IMR-90 (cell line): ENCODE measurements around the gene INPP5J. TPM values are rescaled to one million over a fixed set of nuclear protein-coding genes. Genes with fewer than 3 reads are reported as not detected.

Experiments used
- ATAC-seq: fragments of 200-7000 bp; cut with Tn5 transposase; 2 replicates; pipeline ENCODE4 v1.9.1; 2020; ENCODE audit warnings: low read depth, mild to moderate bottlenecking, moderate library complexity
- BruUV-seq: library from RNA; stranded (reverse); fragments of 400-500 nt; replicated peaks from 2 replicates; lab custom pipeline; 2021; lab: Mats Ljungman, UMichigan
- CTCF ChIA-PET: fragments of 300-600 bp; formaldehyde crosslinking; extraction: SDS; loops from one replicate; lab custom pipeline; 2021; ENCODE audit warnings: antibody characterized with exemption; lab: Yijun Ruan, JAX
- POLR2A ChIA-PET: fragments of 300-600 bp; sonication (Branson Sonifier 250); formaldehyde crosslinking; loops from one replicate; lab custom pipeline; 2022; ENCODE audit warnings: antibody characterized with exemption; ENCODE audit not compliant: unreplicated experiment; lab: Charles Lee
- DNase-seq: peaks from one replicate; pipeline ENCODE4 v3.0.0; 2013
- H2AFZ ChIP-seq: replicated peaks from 2 replicates; pipeline ENCODE3; 2013; ENCODE audit warnings: low read length, mild to moderate bottlenecking; ENCODE audit not compliant: poor library complexity
- H2AK5ac ChIP-seq: 2 replicates; pipeline ENCODE4 v1.6.1; 2013; ENCODE audit warnings: low read depth, low read length, inconsistent platforms
- H2AK9ac ChIP-seq: replicated peaks from 2 replicates; pipeline ENCODE3; 2013; ENCODE audit warnings: mild to moderate bottlenecking, low read depth, low read length, moderate library complexity; ENCODE audit not compliant: poor library complexity
- H2BK120ac ChIP-seq: 2 replicates; pipeline ENCODE4 v1.6.1; 2013; ENCODE audit warnings: low read depth, low read length, inconsistent platforms
- H2BK15ac ChIP-seq: 3 replicates; pipeline ENCODE4 v1.6.1; 2013; ENCODE audit warnings: low read depth, low read length, inconsistent platforms
- H2BK20ac ChIP-seq: 2 replicates; pipeline ENCODE4 v1.6.1; 2013; ENCODE audit warnings: low read depth, mild to moderate bottlenecking, inconsistent platforms, low read length, moderate library complexity
- H2BK5ac ChIP-seq: 2 replicates; pipeline ENCODE4 v1.6.1; 2013; ENCODE audit warnings: mild to moderate bottlenecking, low read depth, low read length, inconsistent platforms; ENCODE audit not compliant: poor library complexity, severe bottlenecking
- H3K14ac ChIP-seq: replicated peaks from 2 replicates; pipeline ENCODE4 v1.6.1; 2013; ENCODE audit warnings: low read depth, low read length, inconsistent platforms
- H3K18ac ChIP-seq: 2 replicates; pipeline ENCODE4 v1.6.1; 2013; ENCODE audit warnings: low read depth, low read length, control low read depth
- H3K23ac ChIP-seq: 2 replicates; pipeline ENCODE4 v1.6.1; 2013; ENCODE audit warnings: low read depth, low read length, inconsistent platforms
- H3K27ac ChIP-seq: 2 replicates; pipeline ENCODE4 v1.5.1; 2013; ENCODE audit warnings: mild to moderate bottlenecking, control low read depth, low read length; ENCODE audit not compliant: insufficient read depth
- H3K27me3 ChIP-seq: 2 replicates; pipeline ENCODE4 v1.6.1; 2013; ENCODE audit warnings: low read length; ENCODE audit not compliant: control insufficient read depth, insufficient read depth
- H3K36me3 ChIP-seq: 2 replicates; pipeline ENCODE4 v1.6.1; 2013; ENCODE audit warnings: low read length, mixed read lengths; ENCODE audit not compliant: control insufficient read depth, insufficient read depth
- H3K4ac ChIP-seq: 2 replicates; pipeline ENCODE4 v1.6.1; 2013; ENCODE audit warnings: low read depth, low read length, inconsistent platforms
- H3K4me1 ChIP-seq: 2 replicates; pipeline ENCODE4 v1.6.1; 2013; ENCODE audit warnings: low read length, mixed read lengths; ENCODE audit not compliant: control insufficient read depth, insufficient read depth
- H3K4me2 ChIP-seq: 2 replicates; pipeline ENCODE4 v1.6.1; 2013; ENCODE audit warnings: low read depth, mild to moderate bottlenecking, control low read depth, low read length, moderate library complexity
- H3K4me3 ChIP-seq: 2 replicates; pipeline ENCODE4 v1.5.1; 2013; ENCODE audit warnings: low read depth, mild to moderate bottlenecking, control low read depth, low read length, moderate library complexity; ENCODE audit not compliant: insufficient read depth
- H3K56ac ChIP-seq: 2 replicates; pipeline ENCODE4 v1.6.1; 2013; ENCODE audit warnings: low read length, inconsistent platforms; ENCODE audit not compliant: insufficient read depth; ENCODE audit errors: extremely low read depth
- H3K79me1 ChIP-seq, 2 experiments: 2 replicates each; pipeline ENCODE4 v1.6.1; 2013; ENCODE audit warnings: low read length in 2 of 2, inconsistent platforms in 1 of 2, low read depth in 1 of 2
- H3K9ac ChIP-seq: 2 replicates; pipeline ENCODE4 v1.6.1; 2013; ENCODE audit warnings: low read depth, low read length, control low read depth
- H3K9me1 ChIP-seq: 2 replicates; pipeline ENCODE4 v1.6.1; 2013; ENCODE audit warnings: low read length, inconsistent platforms; ENCODE audit not compliant: insufficient read depth
- H3K9me3 ChIP-seq: 2 replicates; pipeline ENCODE4 v1.6.1; 2013; ENCODE audit warnings: low read length; ENCODE audit not compliant: control insufficient read depth, insufficient read depth
- H4K20me1 ChIP-seq: 2 replicates; pipeline ENCODE4 v1.6.1; 2013; ENCODE audit warnings: low read length, inconsistent platforms; ENCODE audit not compliant: insufficient read depth
- H4K5ac ChIP-seq: 2 replicates; pipeline ENCODE4 v1.6.1; 2013; ENCODE audit warnings: mild to moderate bottlenecking, low read depth, low read length, control low read depth
- H4K8ac ChIP-seq, 2 experiments: 2 replicates each; pipeline ENCODE4 v1.6.1; 2013; ENCODE audit warnings: low read depth in 2 of 2, low read length in 2 of 2, control low read depth in 1 of 2, inconsistent platforms in 1 of 2
- H4K91ac ChIP-seq: 2 replicates; pipeline ENCODE4 v1.6.1; 2013; ENCODE audit warnings: low read depth, low read length, inconsistent platforms; ENCODE audit not compliant: insufficient read depth
- BHLHE40 ChIP-seq: fragments of 150-350 bp; IDR thresholded peaks from 2 replicates; pipeline ENCODE4 v1.6.1; 2016; ENCODE audit warnings: mild to moderate bottlenecking, low read depth, low read length
- CEBPB ChIP-seq: IDR thresholded peaks from 2 replicates; pipeline ENCODE4 v1.6.1; 2012; ENCODE audit warnings: low read depth, low read length, improper control_type of control experiment
- CHD1 ChIP-seq: IDR thresholded peaks from 2 replicates; pipeline ENCODE4 v1.6.1; 2012; ENCODE audit warnings: low read depth, low read length, improper control_type of control experiment
- CTCF ChIP-seq: conservative IDR thresholded peaks from 2 replicates; pipeline ENCODE4 v1.5.1; 2012; ENCODE audit warnings: mild to moderate bottlenecking, low read depth, low read length, improper control_type of control experiment
- FOS ChIP-seq: fragments of 150-350 bp; IDR thresholded peaks from 2 replicates; pipeline ENCODE4 v1.6.1; 2016; ENCODE audit warnings: low read depth, low read length
- MAFK ChIP-seq: IDR thresholded peaks from 2 replicates; pipeline ENCODE4 v1.6.1; 2012; ENCODE audit warnings: low read depth, low read length, improper control_type of control experiment
- MAZ ChIP-seq: IDR thresholded peaks from 2 replicates; pipeline ENCODE4 v1.6.1; 2012; ENCODE audit warnings: low read depth, mild to moderate bottlenecking, low read length, improper control_type of control experiment, moderate library complexity, borderline replicate concordance
- MXI1 ChIP-seq: IDR thresholded peaks from 2 replicates; pipeline ENCODE4 v1.6.1; 2012; ENCODE audit warnings: low read depth, mild to moderate bottlenecking, low read length, moderate library complexity, borderline replicate concordance
- NFE2L2 ChIP-seq: fragments of 150-350 bp; IDR thresholded peaks from 2 replicates; pipeline ENCODE4 v1.6.1; 2016; ENCODE audit warnings: low read depth, mild to moderate bottlenecking, low read length
- POLR2A ChIP-seq: IDR thresholded peaks from 2 replicates; pipeline ENCODE4 v1.6.1; 2012; ENCODE audit warnings: mild to moderate bottlenecking, low read depth, low read length
- RAD21 ChIP-seq: IDR thresholded peaks from 2 replicates; pipeline ENCODE4 v1.6.1; 2012; ENCODE audit warnings: low read length, improper control_type of control experiment
- RCOR1 ChIP-seq: IDR thresholded peaks from 2 replicates; pipeline ENCODE4 v1.6.1; 2012; ENCODE audit warnings: mild to moderate bottlenecking, low read length, improper control_type of control experiment; ENCODE audit not compliant: insufficient replicate concordance
- RFX5 ChIP-seq: IDR thresholded peaks from 2 replicates; pipeline ENCODE4 v1.8.0; 2012; ENCODE audit warnings: low read depth, mild to moderate bottlenecking, low read length, moderate library complexity
- SMC3 ChIP-seq: fragments of 150-350 bp; IDR thresholded peaks from 2 replicates; pipeline ENCODE4 v1.6.1; 2016; ENCODE audit warnings: low read depth, mild to moderate bottlenecking, antibody characterized with exemption, low read length, moderate library complexity
- USF2 ChIP-seq: fragments of 150-350 bp; IDR thresholded peaks from 2 replicates; pipeline ENCODE4 v1.6.1; 2017; ENCODE audit warnings: mild to moderate bottlenecking, antibody characterized with exemption, low read length, low read depth
- WGBS, 2 experiments: methylation state at CpG; one replicate each; pipeline versions ENCODE4 v1.1.5 to v1.1.7; 2013; ENCODE audit warnings: missing lambda C conversion rate in 2 of 2; ENCODE audit not compliant: insufficient read length in 1 of 2; ENCODE audit errors: extremely low coverage in 2 of 2; 5-methylcytosine and 5-hydroxymethylcytosine counted together
- dilution Hi-C: fragments of 300-500 bp; cut with HindIII; formaldehyde crosslinking; loops from one replicate; pipeline ENCODE4 v1.14.3; 2018; ENCODE audit warnings: low sequenced_read_pairs; ENCODE audit not compliant: unreplicated experiment
- in situ Hi-C: fragments of 300-500 bp; cut with MboI; formaldehyde crosslinking; loops from 3 replicates; pipeline ENCODE4 v1.14.3; 2019; ENCODE audit warnings: low sequenced_read_pairs, inconsistent platforms, mixed read lengths
- intact Hi-C: fragments of 100-400 bp; cut with micrococcal nuclease; formaldehyde crosslinking; loops from 2 replicates; pipeline ENCODE4 v1.10.0; 2022
- polyA plus RNA-seq, 3 experiments: library from polyadenylated mRNA; depleted of rRNA; stranded (reverse); fragments of >200 nt; gene quantifications; 2 replicates each; pipeline ENCODE4 v1.2.3, GENCODE V29; 2012; ENCODE audit warnings: low replicate concordance in 1 of 3
- total RNA-seq: library from RNA; depleted of rRNA; stranded (reverse); fragments of >200 nt; gene quantifications from 2 replicates; pipeline ENCODE4 v1.2.3, GENCODE V29; 2012
- TF ChIP-seq, protein P1 (sequence below): fragments of 150-350 bp; IDR thresholded peaks from 2 replicates; pipeline ENCODE4 v1.6.1; 2016; ENCODE audit warnings: low read depth, mild to moderate bottlenecking, low read length, moderate library complexity, borderline replicate concordance

The INPP5J gene
- total and polyA plus RNA-seq, 2 of the 4 experiments (the other 2 are of a cell fraction) = 0.36 to 2.2 TPM

DNA sequence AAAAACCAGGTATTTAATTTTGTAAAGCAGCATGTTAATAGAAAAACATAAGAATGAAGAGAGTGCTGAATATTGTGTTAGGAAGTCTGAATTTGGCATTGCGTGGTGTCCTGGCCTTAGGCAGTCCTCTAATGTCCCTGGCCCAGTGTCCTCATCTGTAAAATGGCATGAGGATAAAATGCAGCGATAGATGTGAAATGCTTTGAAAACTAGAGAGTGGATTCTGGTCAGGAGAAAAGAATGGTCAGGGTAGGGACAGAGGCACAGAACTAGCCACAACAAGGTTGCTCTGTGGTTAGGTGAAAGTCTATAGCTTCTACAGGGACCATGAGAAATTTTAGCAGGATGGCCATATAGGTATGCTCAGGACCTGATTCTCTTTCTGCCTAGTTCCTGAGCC is 56.1 kb downstream of the INPP5J start:
- no peak for ATAC-seq
- dilution Hi-C loops = no loop called here
- peak overlapping the region; percentile 97 for H2BK120ac ChIP-seq
- no peak overlapping the region for H2AFZ ChIP-seq
- H2AK9ac ChIP-seq = peak overlapping the region; percentile 58
- ChIA-PET CTCF (no interaction called here), POLR2A (interaction anchor here (0.5 kb wide), 1 partner anchor 332 kb away, joined by 3 read pairs; no protein-coding TSS in a partner anchor)
- peak overlapping the region; percentile 59; the same call in 1 of the 2 replicates for H3K18ac ChIP-seq
- peak overlapping the region; percentile 72 for H2BK20ac ChIP-seq
- H2AK5ac ChIP-seq = peak overlapping the region; percentile 100
- no peak for TF ChIP-seq FOS
- TF ChIP-seq POLR2A = no peak
- TF ChIP-seq CTCF = no peak
- TF ChIP-seq, protein P1, sequence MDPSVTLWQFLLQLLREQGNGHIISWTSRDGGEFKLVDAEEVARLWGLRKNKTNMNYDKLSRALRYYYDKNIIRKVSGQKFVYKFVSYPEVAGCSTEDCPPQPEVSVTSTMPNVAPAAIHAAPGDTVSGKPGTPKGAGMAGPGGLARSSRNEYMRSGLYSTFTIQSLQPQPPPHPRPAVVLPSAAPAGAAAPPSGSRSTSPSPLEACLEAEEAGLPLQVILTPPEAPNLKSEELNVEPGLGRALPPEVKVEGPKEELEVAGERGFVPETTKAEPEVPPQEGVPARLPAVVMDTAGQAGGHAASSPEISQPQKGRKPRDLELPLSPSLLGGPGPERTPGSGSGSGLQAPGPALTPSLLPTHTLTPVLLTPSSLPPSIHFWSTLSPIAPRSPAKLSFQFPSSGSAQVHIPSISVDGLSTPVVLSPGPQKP = no peak
- TF ChIP-seq RFX5 = no peak
- TF ChIP-seq CHD1 = no peak
- no peak for TF ChIP-seq RAD21
- TF ChIP-seq BHLHE40 = no peak
- TF ChIP-seq SMC3 = no peak
- TF ChIP-seq MAZ = no peak
- no peak for TF ChIP-seq MAFK
- TF ChIP-seq CEBPB = no peak
- no peak for TF ChIP-seq NFE2L2
- no peak for TF ChIP-seq RCOR1
- TF ChIP-seq MXI1 = no peak
- TF ChIP-seq USF2 = no peak
- peak overlapping the region; percentile 97 for H3K4ac ChIP-seq
- H4K91ac ChIP-seq = peak overlapping the region; percentile 96
- peaks cover 3% of the 10 kb centered on the region; the same call in 1 of the 2 replicates for H4K20me1 ChIP-seq
- H3K27ac ChIP-seq = no peak overlapping the region; the same call in 1 of the 2 replicates
- H4K5ac ChIP-seq = peak overlapping the region; percentile 62; the same call in 1 of the 2 replicates
- BruUV-seq = no TSS peak
- in situ Hi-C loops = no loop called here
- 96% methylated on average over 2 of the region's 2 CpGs; no CpG with 5 or more reads in 1 of the 2 experiments for WGBS, 2 experiments
- peaks cover 18% of the 10 kb centered on the region for H3K9me1 ChIP-seq
- H2BK5ac ChIP-seq = peak overlapping the region; percentile 100
- DNase-seq = no peak
- H3K23ac ChIP-seq = peak overlapping the region; percentile 82
- H3K56ac ChIP-seq = no peak overlapping the region
- H3K4me2 ChIP-seq = no peak overlapping the region
- no peaks in the 10 kb centered on the region for H3K9me3 ChIP-seq
- H4K8ac ChIP-seq = peak overlapping the region; percentile 62 to 93; a peak in 3 of 4 replicates
- no peaks in the 10 kb centered on the region for H3K27me3 ChIP-seq
- no peak overlapping the region for H3K9ac ChIP-seq
- peak overlapping the region; percentile 96; the same call in 2 of the 3 replicates for H2BK15ac ChIP-seq
- peaks cover 27 to 71% of the 10 kb centered on the region in 2 experiments for H3K79me1 ChIP-seq
- intact Hi-C loops = no loop called here
- H3K36me3 ChIP-seq = peaks cover 4% of the 10 kb centered on the region; the same call in 1 of the 2 replicates
- no peak overlapping the region for H3K4me3 ChIP-seq
- H3K4me1 ChIP-seq = peaks cover 23% of the 10 kb centered on the region
- peak overlapping the region; percentile 96 for H3K14ac ChIP-seq
